ENCODE measurements around the gene NET1. TPM values are rescaled to one million over a fixed set of nuclear protein-coding genes. Genes with fewer than 3 reads are reported as not detected.

NET1 gene
- total RNA-seq, 3 donors from 2014 or later (not counting 1 experiment from before 2014, with no cell fraction given): 10.4 to 17.9 (median 13.8) TPM

DNA sequence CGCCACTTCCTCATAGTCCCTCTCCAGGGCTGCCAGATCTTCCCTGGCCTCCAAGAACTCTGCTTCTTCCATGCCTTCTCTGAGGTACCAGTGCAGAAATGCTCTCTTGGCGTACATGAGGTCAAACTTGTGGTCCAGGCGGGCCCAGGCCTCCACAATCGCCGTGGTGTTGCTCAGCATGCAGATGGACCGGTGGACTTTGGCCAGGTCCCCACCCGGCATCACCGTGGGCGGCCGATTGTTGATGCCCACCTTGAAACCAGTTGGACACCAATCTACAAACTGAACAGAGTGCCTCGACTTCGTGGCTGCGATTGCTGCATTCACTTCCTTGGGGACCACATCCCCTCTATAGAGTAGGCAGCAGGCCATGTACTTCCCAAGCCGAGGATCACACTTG, 18.8 kb upstream of the NET1 start:
- Histone ChIP-seq H3K4me1 (ENCODE audit: control insufficient read depth, insufficient read depth, low read length) (no peaks in the 10 kb centered on the region), H3K27me3 (ENCODE audit: control insufficient read depth, insufficient read depth, low read length) (no peaks in the 10 kb centered on the region), H3K4me3 (ENCODE audit: low read length) (no peak overlapping the region), H3K9me3 (ENCODE audit: control insufficient read depth, insufficient read depth, low read length) (no peaks in the 10 kb centered on the region), H3K27ac (ENCODE audit: low read length) (no peak overlapping the region), H3K36me3 (ENCODE audit: control insufficient read depth, insufficient read depth, low read length) (no peaks in the 10 kb centered on the region)
- H3K36me3 Mint-ChIP-seq: peaks cover 15% of the 10 kb centered on the region
- DNase-seq (no peak), ATAC-seq (no peak)
- H3K27me3 Mint-ChIP-seq (ENCODE audit: low read depth in 2 of 2): peaks cover 3 to 5% of the 10 kb centered on the region in 2 donors
- H3K4me3 Mint-ChIP-seq: no peak overlapping the region
- no peak overlapping the region for H3K27ac Mint-ChIP-seq
- TF ChIP-seq, protein P1, sequence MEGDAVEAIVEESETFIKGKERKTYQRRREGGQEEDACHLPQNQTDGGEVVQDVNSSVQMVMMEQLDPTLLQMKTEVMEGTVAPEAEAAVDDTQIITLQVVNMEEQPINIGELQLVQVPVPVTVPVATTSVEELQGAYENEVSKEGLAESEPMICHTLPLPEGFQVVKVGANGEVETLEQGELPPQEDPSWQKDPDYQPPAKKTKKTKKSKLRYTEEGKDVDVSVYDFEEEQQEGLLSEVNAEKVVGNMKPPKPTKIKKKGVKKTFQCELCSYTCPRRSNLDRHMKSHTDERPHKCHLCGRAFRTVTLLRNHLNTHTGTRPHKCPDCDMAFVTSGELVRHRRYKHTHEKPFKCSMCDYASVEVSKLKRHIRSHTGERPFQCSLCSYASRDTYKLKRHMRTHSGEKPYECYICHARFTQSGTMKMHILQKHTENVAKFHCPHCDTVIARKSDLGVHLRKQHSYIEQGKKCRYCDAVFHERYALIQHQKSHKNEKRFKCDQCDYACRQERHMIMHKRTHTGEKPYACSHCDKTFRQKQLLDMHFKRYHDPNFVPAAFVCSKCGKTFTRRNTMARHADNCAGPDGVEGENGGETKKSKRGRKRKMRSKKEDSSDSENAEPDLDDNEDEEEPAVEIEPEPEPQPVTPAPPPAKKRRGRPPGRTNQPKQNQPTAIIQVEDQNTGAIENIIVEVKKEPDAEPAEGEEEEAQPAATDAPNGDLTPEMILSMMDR (IDR thresholded peaks at IDR 0.05): no peak
- intact Hi-C loops (cut with micrococcal nuclease): no loop called here
- H3K9me3 Mint-ChIP-seq: peaks cover 8 to 16% of the 10 kb centered on the region in 2 donors
- no peaks in the 10 kb centered on the region for H3K4me1 Mint-ChIP-seq
- 94% methylated on average over 14 of the region's 14 CpGs for WGBS (ENCODE audit: insufficient coverage)

DNA sequence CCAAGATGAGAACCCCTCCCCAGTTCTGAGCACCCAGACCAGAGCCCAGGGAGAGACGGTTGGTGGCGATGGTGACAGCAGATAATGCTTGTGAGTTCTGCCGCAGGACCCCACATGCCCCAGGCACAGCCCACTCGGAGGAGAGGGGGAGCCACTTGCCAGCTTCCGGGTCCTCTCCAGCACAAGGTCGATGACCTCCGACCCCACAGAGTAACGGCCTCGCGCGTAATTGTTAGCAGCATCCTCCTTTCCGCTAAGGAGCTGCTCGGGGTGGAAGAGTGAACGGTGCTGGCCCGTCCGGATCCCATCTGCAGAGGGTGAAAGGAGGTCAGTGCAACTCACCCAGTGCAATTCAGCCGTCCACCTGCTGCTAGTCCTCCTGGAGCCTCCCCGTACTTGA, 17.2 kb upstream of the NET1 start:
- H3K36me3 Mint-ChIP-seq: peaks cover 15% of the 10 kb centered on the region
- no peaks in the 10 kb centered on the region for H3K36me3 ChIP-seq (ENCODE audit: control insufficient read depth, insufficient read depth, low read length)
- peaks cover 3 to 11% of the 10 kb centered on the region in 2 donors for H3K9me3 Mint-ChIP-seq
- ATAC-seq: no peak
- no peak overlapping the region for H3K4me3 Mint-ChIP-seq
- H3K27ac ChIP-seq (ENCODE audit: low read length): no peak overlapping the region
- TF ChIP-seq, protein P1 (IDR thresholded peaks at IDR 0.05): no peak
- no peak overlapping the region for H3K4me3 ChIP-seq (ENCODE audit: low read length)
- H3K9me3 ChIP-seq (ENCODE audit: control insufficient read depth, insufficient read depth, low read length): no peaks in the 10 kb centered on the region
- peaks cover 11 to 19% of the 10 kb centered on the region in 2 donors for H3K27me3 Mint-ChIP-seq (ENCODE audit: low read depth in 2 of 2)
- H3K27ac Mint-ChIP-seq: no peak overlapping the region
- H3K4me1 Mint-ChIP-seq: no peaks in the 10 kb centered on the region
- intact Hi-C loops (cut with micrococcal nuclease): no loop called here
- WGBS (ENCODE audit: insufficient coverage): 93% methylated on average over 17 of the region's 18 CpGs
- no peaks in the 10 kb centered on the region for H3K27me3 ChIP-seq (ENCODE audit: control insufficient read depth, insufficient read depth, low read length)
- no peaks in the 10 kb centered on the region for H3K4me1 ChIP-seq (ENCODE audit: control insufficient read depth, insufficient read depth, low read length)
- DNase-seq: no peak

DNA sequence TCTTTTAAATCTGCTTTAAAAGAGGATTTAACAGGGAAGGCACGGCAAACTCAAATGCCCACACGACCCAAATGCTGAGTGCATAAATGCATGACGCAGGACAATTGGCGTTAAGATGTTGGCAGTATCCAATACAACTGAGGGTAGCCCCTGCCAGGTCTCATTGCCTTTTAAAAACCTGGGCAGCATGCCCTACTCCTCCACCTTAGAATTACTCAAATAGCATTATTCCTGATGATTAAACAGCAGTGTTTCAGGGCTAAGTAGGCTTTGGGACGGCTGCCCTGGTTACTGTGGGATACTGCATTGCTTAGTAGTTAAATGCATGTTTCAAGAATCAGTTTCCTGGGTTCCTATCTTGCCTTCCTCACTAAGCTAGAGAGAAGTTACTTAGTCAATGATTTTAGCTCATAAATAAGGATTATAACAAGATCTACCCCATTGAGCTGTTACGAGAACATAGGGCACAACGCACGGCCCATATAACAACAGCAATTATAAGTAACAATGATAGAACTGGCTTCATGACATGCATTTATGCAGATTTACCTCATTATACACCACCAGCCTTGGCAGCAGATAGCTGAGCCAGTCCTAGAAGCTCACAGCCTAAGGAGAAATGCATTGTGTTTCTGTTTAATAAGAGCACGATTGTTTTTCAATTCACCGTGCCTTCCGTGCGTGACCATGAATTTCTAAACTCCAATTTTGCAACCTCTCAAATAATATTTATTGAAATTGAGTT, 15.6 kb upstream of the NET1 start:
- no peak overlapping the region for H3K27ac Mint-ChIP-seq
- TF ChIP-seq, protein P1 (IDR thresholded peaks at IDR 0.05): no peak
- no peaks in the 10 kb centered on the region for H3K36me3 Mint-ChIP-seq
- H3K27ac ChIP-seq (ENCODE audit: low read length): no peak overlapping the region
- H3K4me3 ChIP-seq (ENCODE audit: low read length): no peak overlapping the region
- no peaks in the 10 kb centered on the region for H3K9me3 ChIP-seq (ENCODE audit: control insufficient read depth, insufficient read depth, low read length)
- DNase-seq: no peak
- no peaks in the 10 kb centered on the region for H3K27me3 ChIP-seq (ENCODE audit: control insufficient read depth, insufficient read depth, low read length)
- 97% methylated on average over 8 of the region's 12 CpGs for WGBS (ENCODE audit: insufficient coverage)
- intact Hi-C loops (cut with micrococcal nuclease): no loop called here
- H3K4me3 Mint-ChIP-seq: no peak overlapping the region
- H3K4me1 ChIP-seq (ENCODE audit: control insufficient read depth, insufficient read depth, low read length): no peaks in the 10 kb centered on the region
- H3K4me1 Mint-ChIP-seq: no peaks in the 10 kb centered on the region
- ATAC-seq: no peak
- H3K36me3 ChIP-seq (ENCODE audit: control insufficient read depth, insufficient read depth, low read length): no peaks in the 10 kb centered on the region
- no peaks in the 10 kb centered on the region for H3K9me3 Mint-ChIP-seq
- peaks cover 14 to 27% of the 10 kb centered on the region in 2 donors for H3K27me3 Mint-ChIP-seq (ENCODE audit: low read depth in 2 of 2)

DNA sequence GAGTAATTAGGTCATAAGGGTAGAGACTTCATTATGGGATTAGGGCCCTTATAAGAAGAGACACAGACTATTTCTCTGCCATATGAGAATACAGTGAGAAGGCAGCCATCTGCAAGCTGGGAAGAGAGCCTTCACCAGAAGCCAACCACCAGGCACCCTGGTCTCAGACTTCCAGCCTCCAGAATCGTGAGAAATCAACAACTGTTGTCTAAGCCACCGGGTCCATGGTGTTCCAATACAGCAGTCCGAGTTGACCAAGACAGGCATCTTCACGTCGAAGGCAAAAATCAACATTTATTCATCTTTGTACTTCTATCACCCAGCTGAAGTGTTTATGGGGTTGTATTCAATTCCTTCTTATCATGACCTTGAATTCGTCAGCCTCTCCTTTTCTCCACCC, 13.0 kb upstream of the NET1 start:
- Mint-ChIP-seq H3K36me3 (no peaks in the 10 kb centered on the region), H3K9me3 (no peaks in the 10 kb centered on the region), H3K4me3 (no peak overlapping the region), H3K27me3 (ENCODE audit: low read depth in 2 of 2) (peaks cover 14 to 27% of the 10 kb centered on the region in 2 donors), H3K4me1 (no peaks in the 10 kb centered on the region), H3K27ac (no peak overlapping the region)
- ATAC-seq (no peak), DNase-seq (no peak)
- Histone ChIP-seq H3K9me3 (ENCODE audit: control insufficient read depth, insufficient read depth, low read length) (no peaks in the 10 kb centered on the region), H3K36me3 (ENCODE audit: control insufficient read depth, insufficient read depth, low read length) (no peaks in the 10 kb centered on the region), H3K4me1 (ENCODE audit: control insufficient read depth, insufficient read depth, low read length) (no peaks in the 10 kb centered on the region), H3K27me3 (ENCODE audit: control insufficient read depth, insufficient read depth, low read length) (no peaks in the 10 kb centered on the region), H3K27ac (ENCODE audit: low read length) (no peak overlapping the region), H3K4me3 (ENCODE audit: low read length) (no peak overlapping the region)
- intact Hi-C loops (cut with micrococcal nuclease): no loop called here
- TF ChIP-seq, protein P1 (IDR thresholded peaks at IDR 0.05): no peak
- 77% methylated on average over 6 of the region's 6 CpGs for WGBS (ENCODE audit: insufficient coverage)

Data from natural killer cell (primary cell).